ENCODE data around the gene TMEM219. TPM values are rescaled to one million over a fixed set of nuclear protein-coding genes. Genes with fewer than 3 reads are reported as not detected.
"Not testable (repeated sequence)": the region's sequence is repeated elsewhere in the genome, so short reads cannot be mapped to it uniquely, and the experiment has no call there.

Gene TMEM219
- total RNA-seq, 1 donor from 2014 or later = 89.4 TPM

- no peak for DNase-seq (ENCODE audit: low spot score, unreplicated experiment)
- TF ChIP-seq CTCF (IDR thresholded peaks at IDR 0.05; ENCODE audit: unreplicated experiment) = no peak
- Mint-ChIP-seq H3K27ac (peak overlapping the region; percentile 94), H3K36me3 (ENCODE audit: insufficient read depth) (peaks cover 1% of the 10 kb centered on the region), H3K4me1 (ENCODE audit: low read depth) (peaks cover 27% of the 10 kb centered on the region), H3K4me3 (ENCODE audit: low read depth) (peak overlapping the region; percentile 94), H3K27me3 (no peaks in the 10 kb centered on the region), H3K9me3 (ENCODE audit: low read depth) (no peaks in the 10 kb centered on the region)
Observed at GRCh38 chr16:29925105-29925756, 36.6 kb upstream of the TMEM219 start.

DNA sequence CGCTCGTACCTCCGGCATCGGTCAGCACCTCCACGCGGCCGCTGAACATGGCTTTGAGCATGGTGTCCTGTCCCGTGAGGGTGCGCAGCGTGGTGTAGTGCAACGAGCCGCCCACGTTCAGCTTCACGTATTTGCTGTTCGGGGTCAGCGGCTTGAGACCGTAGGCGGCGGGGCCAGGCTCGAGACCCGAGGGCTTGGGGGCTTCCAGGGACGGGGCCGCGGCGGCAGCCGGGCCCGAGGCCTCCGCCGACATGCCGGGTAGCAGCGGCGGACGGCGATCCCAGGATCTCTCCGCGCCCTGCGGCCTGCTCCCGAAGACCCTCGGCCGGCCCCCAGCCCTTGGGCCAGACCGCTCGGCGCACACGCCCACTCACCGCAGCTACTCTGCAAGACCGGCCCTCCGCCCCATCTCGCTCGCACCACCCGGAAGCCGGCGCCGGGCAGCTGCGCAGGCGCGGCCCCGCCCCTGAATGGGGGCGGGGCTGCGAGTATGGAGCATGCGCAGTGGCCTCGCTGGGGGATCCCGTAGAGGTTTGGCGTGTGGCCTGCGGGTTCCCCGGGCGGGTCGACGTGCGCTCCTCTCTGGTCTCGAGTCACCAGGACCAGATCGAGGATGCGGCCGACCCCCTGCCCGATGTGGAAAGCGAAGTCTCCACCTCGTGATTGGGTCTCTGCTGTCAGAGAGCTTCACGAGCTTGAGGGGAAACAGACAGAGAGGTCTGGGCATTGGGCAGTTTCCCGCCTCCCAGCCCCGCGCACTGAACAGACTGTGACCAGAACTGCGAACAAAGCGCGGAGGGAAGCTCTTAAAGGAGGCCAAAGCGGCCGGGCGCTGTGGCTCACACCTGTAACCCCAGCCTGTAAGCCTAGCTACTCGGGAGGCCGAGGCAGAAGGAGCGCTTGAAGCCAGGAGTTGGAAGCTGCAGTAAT lies 35.8 kb upstream of the TMEM219 start, which contains the start of gene KCTD13:
TSS of gene KCTD13 (minus strand) at position 446 of the 930 bp plus-strand sequence. CDS start at position 253, 193 bp downstream.
- peak within 1 kb of the TSS; percentile 99 for H3K27ac Mint-ChIP-seq
- H3K4me3 Mint-ChIP-seq (ENCODE audit: low read depth) = peak within 1 kb of the TSS; percentile 94
- H3K9me3 Mint-ChIP-seq (ENCODE audit: low read depth) = no peaks in the 10 kb centered on the region
- TF ChIP-seq CTCF (IDR thresholded peaks at IDR 0.05; ENCODE audit: unreplicated experiment) = no peak
- peaks cover 1% of the 10 kb centered on the region for H3K36me3 Mint-ChIP-seq (ENCODE audit: insufficient read depth)
- DNase-seq (ENCODE audit: low spot score, unreplicated experiment) = peak; percentile 93
- no peaks in the 10 kb centered on the region for H3K27me3 Mint-ChIP-seq
- H3K4me1 Mint-ChIP-seq (ENCODE audit: low read depth) = peaks cover 27% of the 10 kb centered on the region

DNA sequence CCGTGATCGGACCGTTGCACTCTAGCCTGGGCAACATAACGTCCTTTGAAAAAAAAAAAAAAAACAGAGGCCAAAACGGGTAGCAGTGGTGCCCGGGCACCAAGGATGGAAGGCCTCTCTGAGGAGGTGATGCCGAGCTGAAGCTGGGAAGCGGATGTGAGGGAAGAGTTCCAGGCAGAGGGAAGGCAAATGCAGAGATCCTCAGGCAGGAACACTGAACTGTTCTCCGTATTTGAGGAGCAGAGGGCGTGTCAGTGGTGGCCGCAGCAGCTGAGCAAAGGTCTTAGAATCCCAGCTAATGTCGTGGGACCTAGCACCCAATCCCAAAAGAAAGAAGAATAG lies 35.2 kb upstream of the TMEM219 start:
- DNase-seq (ENCODE audit: low spot score, unreplicated experiment) = no peak
- H3K4me1 Mint-ChIP-seq (ENCODE audit: low read depth) = peaks cover 27% of the 10 kb centered on the region
- H3K27ac Mint-ChIP-seq = peak overlapping the region; percentile 99
- no peaks in the 10 kb centered on the region for H3K9me3 Mint-ChIP-seq (ENCODE audit: low read depth)
- H3K36me3 Mint-ChIP-seq (ENCODE audit: insufficient read depth) = peaks cover 1% of the 10 kb centered on the region
- no peak for TF ChIP-seq CTCF (IDR thresholded peaks at IDR 0.05; ENCODE audit: unreplicated experiment)
- H3K4me3 Mint-ChIP-seq (ENCODE audit: low read depth) = peak overlapping the region; percentile 94
- no peaks in the 10 kb centered on the region for H3K27me3 Mint-ChIP-seq

DNA sequence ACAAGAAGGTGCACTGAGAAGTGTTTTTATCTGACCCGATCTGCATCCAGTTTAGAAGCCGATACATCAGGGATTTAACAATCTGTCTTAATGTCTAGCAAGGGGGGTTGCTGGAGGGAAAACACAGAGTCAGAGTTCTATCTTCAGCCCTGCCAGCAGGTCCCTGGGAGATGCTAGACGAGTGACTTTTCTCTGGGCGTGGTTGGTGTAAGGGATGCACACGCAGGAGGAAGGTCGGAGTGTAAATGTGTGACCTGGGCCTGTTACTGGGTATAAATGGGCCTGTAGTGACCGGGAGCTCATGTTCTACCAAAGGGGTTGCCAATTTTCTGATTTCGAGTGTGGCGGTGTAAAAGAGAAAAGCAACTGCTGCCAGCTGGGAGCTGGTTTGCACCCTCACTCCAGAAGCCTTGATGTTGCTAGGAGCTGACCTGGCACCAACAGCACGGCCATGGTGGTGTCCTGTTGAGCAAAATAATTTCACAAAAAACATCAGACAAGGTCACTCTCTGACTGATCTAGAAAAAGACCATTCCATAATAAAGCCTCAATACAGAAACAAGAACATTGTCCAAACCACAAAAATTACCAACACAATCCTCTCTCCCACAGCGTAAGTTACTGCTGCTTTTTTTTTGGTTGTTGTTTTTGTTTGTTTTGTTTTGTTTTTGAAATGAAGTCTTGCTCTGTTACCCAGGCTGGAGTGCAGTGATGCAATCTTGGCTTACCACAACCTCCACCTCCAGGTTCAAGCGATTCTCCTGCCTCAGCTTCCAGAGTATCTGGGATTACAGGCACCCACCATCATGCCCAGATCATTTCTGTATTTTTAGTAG lies 34.6 kb upstream of the TMEM219 start:
- peak overlapping the region; percentile 94 for H3K4me3 Mint-ChIP-seq (ENCODE audit: low read depth)
- peaks cover 27% of the 10 kb centered on the region for H3K4me1 Mint-ChIP-seq (ENCODE audit: low read depth)
- peak overlapping the region; percentile 99 for H3K27ac Mint-ChIP-seq
- no peak for DNase-seq (ENCODE audit: low spot score, unreplicated experiment)
- H3K27me3 Mint-ChIP-seq = no peaks in the 10 kb centered on the region
- H3K9me3 Mint-ChIP-seq (ENCODE audit: low read depth) = peaks cover 2% of the 10 kb centered on the region
- peaks cover 1% of the 10 kb centered on the region for H3K36me3 Mint-ChIP-seq (ENCODE audit: insufficient read depth)
- no peak for TF ChIP-seq CTCF (IDR thresholded peaks at IDR 0.05; ENCODE audit: unreplicated experiment)

- H3K36me3 Mint-ChIP-seq (ENCODE audit: insufficient read depth); H3K27ac Mint-ChIP-seq; H3K27me3 Mint-ChIP-seq; DNase-seq (ENCODE audit: low spot score, unreplicated experiment); H3K4me3 Mint-ChIP-seq (ENCODE audit: low read depth); H3K9me3 Mint-ChIP-seq (ENCODE audit: low read depth): not testable (repeated sequence)
- peaks cover 13% of the 10 kb centered on the region for H3K4me1 Mint-ChIP-seq (ENCODE audit: low read depth)
Observed at GRCh38 chr16:29931750-29932149, 30.1 kb upstream of the TMEM219 start.

Data from progenitor cell of endocrine pancreas (in vitro differentiated cells).